Skeletal muscle satellite cell (primary cell): ENCODE results near the gene SGMS1.

Source experiments
- H3K27me3 ChIP-seq: 2 replicates; pipeline ENCODE4 v1.7.0; 2013; ENCODE audit warnings: low read length; ENCODE audit not compliant: control insufficient read depth, insufficient read depth
- H3K36me3 ChIP-seq: 2 replicates; pipeline ENCODE4 v1.7.0; 2013; ENCODE audit warnings: mild to moderate bottlenecking, control low read depth, low read length; ENCODE audit not compliant: insufficient read depth
- H3K4me1 ChIP-seq: 2 replicates; pipeline ENCODE4 v1.7.0; 2013; ENCODE audit warnings: low read length; ENCODE audit not compliant: control insufficient read depth, insufficient read depth
- H3K4me2 ChIP-seq: 2 replicates; pipeline ENCODE4 v1.7.0; 2013; ENCODE audit warnings: mild to moderate bottlenecking, low read length
- H3K4me3 ChIP-seq: 2 replicates; pipeline ENCODE4 v1.7.0; 2013; ENCODE audit warnings: low read length
- H3K9ac ChIP-seq: 2 replicates; pipeline ENCODE4 v1.7.0; 2013; ENCODE audit warnings: mild to moderate bottlenecking, low read depth, low read length, moderate library complexity
- H3K9me3 ChIP-seq: replicated peaks from 2 replicates; pipeline ENCODE4 v1.7.0; 2013; ENCODE audit warnings: mild to moderate bottlenecking, control low read depth, low read length

The SGMS1 gene

GRCh38 chr10:50341987-50342386 is 281.8 kb downstream of the SGMS1 start:
- H3K27me3 ChIP-seq, result no peaks in the 10 kb centered on the region
- H3K4me3 ChIP-seq, result no peak overlapping the region
- no peak overlapping the region for H3K4me2 ChIP-seq
- H3K4me1 ChIP-seq, result no peaks in the 10 kb centered on the region
- peaks cover 18% of the 10 kb centered on the region for H3K36me3 ChIP-seq
- H3K9ac ChIP-seq, result no peak overlapping the region
- no peaks in the 10 kb centered on the region for H3K9me3 ChIP-seq

GRCh38 chr10:50336140-50336539 is 287.6 kb downstream of the SGMS1 start:
- no peak overlapping the region for H3K4me2 ChIP-seq
- peaks cover 7% of the 10 kb centered on the region for H3K4me1 ChIP-seq
- H3K9ac ChIP-seq, result no peak overlapping the region
- H3K4me3 ChIP-seq, result no peak overlapping the region
- H3K36me3 ChIP-seq, result peaks cover 3% of the 10 kb centered on the region
- no peaks in the 10 kb centered on the region for H3K27me3 ChIP-seq
- no peaks in the 10 kb centered on the region for H3K9me3 ChIP-seq

GRCh38 chr10:50335397-50335796 is 288.4 kb downstream of the SGMS1 start:
- H3K4me1 ChIP-seq, result peaks cover 7% of the 10 kb centered on the region
- no peak overlapping the region for H3K9ac ChIP-seq
- H3K4me2 ChIP-seq, result no peak overlapping the region
- no peaks in the 10 kb centered on the region for H3K27me3 ChIP-seq
- H3K9me3 ChIP-seq, result no peaks in the 10 kb centered on the region
- H3K36me3 ChIP-seq, result no peaks in the 10 kb centered on the region
- H3K4me3 ChIP-seq, result no peak overlapping the region

- H3K4me3 ChIP-seq, result no peak overlapping the region
- H3K36me3 ChIP-seq, result no peaks in the 10 kb centered on the region
- no peaks in the 10 kb centered on the region for H3K27me3 ChIP-seq
- no peaks in the 10 kb centered on the region for H3K9me3 ChIP-seq
- H3K9ac ChIP-seq, result no peak overlapping the region
- H3K4me2 ChIP-seq, result no peak overlapping the region
- peaks cover 7% of the 10 kb centered on the region for H3K4me1 ChIP-seq
Observed at GRCh38 chr10:50334273-50334672, 289.5 kb downstream of the SGMS1 start.

- Histone ChIP-seq H3K4me3 (no peak overlapping the region), H3K9ac (no peak overlapping the region), H3K4me2 (no peak overlapping the region), H3K4me1 (peaks cover 7% of the 10 kb centered on the region), H3K36me3 (no peaks in the 10 kb centered on the region), H3K27me3 (no peaks in the 10 kb centered on the region), H3K9me3 (no peaks in the 10 kb centered on the region)
Observed at GRCh38 chr10:50333872-50334271, 289.9 kb downstream of the SGMS1 start.

- no peak overlapping the region for H3K9ac ChIP-seq
- H3K36me3 ChIP-seq, result no peaks in the 10 kb centered on the region
- no peaks in the 10 kb centered on the region for H3K27me3 ChIP-seq
- no peaks in the 10 kb centered on the region for H3K9me3 ChIP-seq
- no peak overlapping the region for H3K4me3 ChIP-seq
- no peak overlapping the region for H3K4me2 ChIP-seq
- peaks cover 12% of the 10 kb centered on the region for H3K4me1 ChIP-seq
Observed at GRCh38 chr10:50332108-50332842, 291.5 kb downstream of the SGMS1 start.

- Histone ChIP-seq H3K4me2 (no peak overlapping the region), H3K36me3 (no peaks in the 10 kb centered on the region), H3K9me3 (no peaks in the 10 kb centered on the region), H3K9ac (no peak overlapping the region), H3K4me1 (peaks cover 20% of the 10 kb centered on the region), H3K27me3 (no peaks in the 10 kb centered on the region), H3K4me3 (no peak overlapping the region)
Observed at GRCh38 chr10:50331486-50331885, 292.3 kb downstream of the SGMS1 start.

GRCh38 chr10:50326757-50327701 is 296.7 kb downstream of the SGMS1 start:
- peak overlapping the region; percentile 84 for H3K4me2 ChIP-seq
- H3K27me3 ChIP-seq, result no peaks in the 10 kb centered on the region
- H3K4me3 ChIP-seq, result peak overlapping the region; percentile 52
- H3K4me1 ChIP-seq, result peaks cover 33% of the 10 kb centered on the region
- H3K36me3 ChIP-seq, result no peaks in the 10 kb centered on the region
- no peaks in the 10 kb centered on the region for H3K9me3 ChIP-seq
- H3K9ac ChIP-seq, result peak overlapping the region; percentile 74

- Histone ChIP-seq H3K27me3 (no peaks in the 10 kb centered on the region), H3K9ac (peak overlapping the region; percentile 74), H3K4me3 (no peak overlapping the region), H3K36me3 (no peaks in the 10 kb centered on the region), H3K9me3 (no peaks in the 10 kb centered on the region), H3K4me2 (peak overlapping the region; percentile 84), H3K4me1 (peaks cover 33% of the 10 kb centered on the region)
Observed at GRCh38 chr10:50326172-50326555, 297.6 kb downstream of the SGMS1 start.

GRCh38 chr10:50325449-50326171 is 298.1 kb downstream of the SGMS1 start:
- Histone ChIP-seq H3K36me3 (no peaks in the 10 kb centered on the region), H3K9ac (peak overlapping the region; percentile 74), H3K27me3 (no peaks in the 10 kb centered on the region), H3K4me3 (peak overlapping the region; percentile 63), H3K9me3 (no peaks in the 10 kb centered on the region), H3K4me2 (peak overlapping the region; percentile 84), H3K4me1 (peaks cover 33% of the 10 kb centered on the region)

- Histone ChIP-seq H3K4me1 (peaks cover 33% of the 10 kb centered on the region), H3K9ac (peak overlapping the region; percentile 45), H3K27me3 (no peaks in the 10 kb centered on the region), H3K36me3 (no peaks in the 10 kb centered on the region), H3K4me2 (peak overlapping the region; percentile 39), H3K9me3 (no peaks in the 10 kb centered on the region), H3K4me3 (no peak overlapping the region)
Observed at GRCh38 chr10:50324680-50325393, 298.9 kb downstream of the SGMS1 start.
